ENCODE results near the gene ENO1. TPM values are rescaled to one million over a fixed set of nuclear protein-coding genes. Genes with fewer than 3 reads are reported as not detected.

The ENO1 gene
- total and polyA plus RNA-seq, 9 of the 15 experiments (the other 6 are each of a cell fraction or from before 2014, with no cell fraction given) = 2,249 to 7,472 (median 2,868) TPM

DNA sequence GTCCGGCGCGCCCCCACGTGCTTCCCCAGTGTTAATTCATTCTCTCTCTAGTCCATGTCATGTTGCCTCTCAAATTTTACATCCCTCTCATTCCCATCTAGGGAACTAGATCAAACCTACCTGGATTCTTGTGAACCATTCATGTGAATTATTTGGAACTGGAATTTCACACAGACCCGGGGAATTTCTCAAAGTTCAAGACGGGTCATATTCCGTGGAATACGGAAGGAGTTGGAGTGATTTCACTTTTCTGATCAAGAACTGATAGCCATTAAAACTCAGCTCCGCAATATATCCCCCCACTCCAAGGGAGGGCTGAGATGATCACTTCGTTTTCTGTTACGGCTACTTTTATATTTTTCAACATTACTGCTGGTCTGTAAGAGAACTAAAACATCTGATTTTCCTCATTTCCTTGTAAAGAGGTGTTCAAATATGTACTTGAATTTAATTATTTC is 1.0 kb upstream of the ENO1 start (continued):
- TF ChIP-seq, protein P1, sequence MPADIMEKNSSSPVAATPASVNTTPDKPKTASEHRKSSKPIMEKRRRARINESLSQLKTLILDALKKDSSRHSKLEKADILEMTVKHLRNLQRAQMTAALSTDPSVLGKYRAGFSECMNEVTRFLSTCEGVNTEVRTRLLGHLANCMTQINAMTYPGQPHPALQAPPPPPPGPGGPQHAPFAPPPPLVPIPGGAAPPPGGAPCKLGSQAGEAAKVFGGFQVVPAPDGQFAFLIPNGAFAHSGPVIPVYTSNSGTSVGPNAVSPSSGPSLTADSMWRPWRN (IDR thresholded peaks at IDR 0.05; ENCODE audit: low read depth) = no peak
- TF ChIP-seq ZNF668 (CRISPR knock-in tag; IDR thresholded peaks at IDR 0.05) (no peak), NONO (IDR thresholded peaks at IDR 0.05; ENCODE audit: low read depth in 2 of 2, low read length in 1 of 2) (no peak), CEBPG (CRISPR knock-in tag; IDR thresholded peaks at IDR 0.05) (no peak), CEBPG (tag; conservative IDR thresholded peaks at IDR 0.05 in 1 of 2, IDR thresholded peaks at IDR 0.05 in 1 of 2) (no peak), ELF2 (CRISPR knock-in tag; IDR thresholded peaks at IDR 0.05) (no peak), FOXP1 (CRISPR knock-in tag; IDR thresholded peaks at IDR 0.05) (no peak), MCM2 (IDR thresholded peaks at IDR 0.05; ENCODE audit: low read depth) (no peak), MTA1 (IDR thresholded peaks at IDR 0.05; ENCODE audit: borderline replicate concordance) (no peak), TAF7 (tag; IDR thresholded peaks at IDR 0.05) (0 out of 2 replicates have a peak, but pooled peaks have one; percentile 18), LARP7 (IDR thresholded peaks at IDR 0.05) (no peak), NCOA1 (IDR thresholded peaks at IDR 0.05; ENCODE audit: low read depth) (no peak), SMARCC2 (IDR thresholded peaks at IDR 0.05; ENCODE audit: low read depth) (no peak), KDM4B (IDR thresholded peaks at IDR 0.05; ENCODE audit: borderline replicate concordance in 2 of 2, low read depth in 1 of 2) (no peak), RUNX1 (IDR thresholded peaks at IDR 0.05; ENCODE audit: low read depth) (no peak), RFX5 (IDR thresholded peaks at IDR 0.05; ENCODE audit: low read depth, low read length) (no peak), ZFP1 (CRISPR knock-in tag; IDR thresholded peaks at IDR 0.05) (no peak)
- TF ChIP-seq, protein P2, sequence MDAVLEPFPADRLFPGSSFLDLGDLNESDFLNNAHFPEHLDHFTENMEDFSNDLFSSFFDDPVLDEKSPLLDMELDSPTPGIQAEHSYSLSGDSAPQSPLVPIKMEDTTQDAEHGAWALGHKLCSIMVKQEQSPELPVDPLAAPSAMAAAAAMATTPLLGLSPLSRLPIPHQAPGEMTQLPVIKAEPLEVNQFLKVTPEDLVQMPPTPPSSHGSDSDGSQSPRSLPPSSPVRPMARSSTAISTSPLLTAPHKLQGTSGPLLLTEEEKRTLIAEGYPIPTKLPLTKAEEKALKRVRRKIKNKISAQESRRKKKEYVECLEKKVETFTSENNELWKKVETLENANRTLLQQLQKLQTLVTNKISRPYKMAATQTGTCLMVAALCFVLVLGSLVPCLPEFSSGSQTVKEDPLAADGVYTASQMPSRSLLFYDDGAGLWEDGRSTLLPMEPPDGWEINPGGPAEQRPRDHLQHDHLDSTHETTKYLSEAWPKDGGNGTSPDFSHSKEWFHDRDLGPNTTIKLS (IDR thresholded peaks at IDR 0.05; ENCODE audit: borderline replicate concordance, low read depth) = no peak
- TF ChIP-seq, protein P3, sequence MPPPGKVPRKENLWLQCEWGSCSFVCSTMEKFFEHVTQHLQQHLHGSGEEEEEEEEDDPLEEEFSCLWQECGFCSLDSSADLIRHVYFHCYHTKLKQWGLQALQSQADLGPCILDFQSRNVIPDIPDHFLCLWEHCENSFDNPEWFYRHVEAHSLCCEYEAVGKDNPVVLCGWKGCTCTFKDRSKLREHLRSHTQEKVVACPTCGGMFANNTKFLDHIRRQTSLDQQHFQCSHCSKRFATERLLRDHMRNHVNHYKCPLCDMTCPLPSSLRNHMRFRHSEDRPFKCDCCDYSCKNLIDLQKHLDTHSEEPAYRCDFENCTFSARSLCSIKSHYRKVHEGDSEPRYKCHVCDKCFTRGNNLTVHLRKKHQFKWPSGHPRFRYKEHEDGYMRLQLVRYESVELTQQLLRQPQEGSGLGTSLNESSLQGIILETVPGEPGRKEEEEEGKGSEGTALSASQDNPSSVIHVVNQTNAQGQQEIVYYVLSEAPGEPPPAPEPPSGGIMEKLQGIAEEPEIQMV (tag; conservative IDR thresholded peaks at IDR 0.05; ENCODE audit: low read depth) = no peak
- TF ChIP-seq, protein P4, sequence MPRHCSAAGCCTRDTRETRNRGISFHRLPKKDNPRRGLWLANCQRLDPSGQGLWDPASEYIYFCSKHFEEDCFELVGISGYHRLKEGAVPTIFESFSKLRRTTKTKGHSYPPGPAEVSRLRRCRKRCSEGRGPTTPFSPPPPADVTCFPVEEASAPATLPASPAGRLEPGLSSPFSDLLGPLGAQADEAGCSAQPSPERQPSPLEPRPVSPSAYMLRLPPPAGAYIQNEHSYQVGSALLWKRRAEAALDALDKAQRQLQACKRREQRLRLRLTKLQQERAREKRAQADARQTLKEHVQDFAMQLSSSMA (CRISPR knock-in tag; IDR thresholded peaks at IDR 0.05) = no peak
- TF ChIP-seq, protein P5, sequence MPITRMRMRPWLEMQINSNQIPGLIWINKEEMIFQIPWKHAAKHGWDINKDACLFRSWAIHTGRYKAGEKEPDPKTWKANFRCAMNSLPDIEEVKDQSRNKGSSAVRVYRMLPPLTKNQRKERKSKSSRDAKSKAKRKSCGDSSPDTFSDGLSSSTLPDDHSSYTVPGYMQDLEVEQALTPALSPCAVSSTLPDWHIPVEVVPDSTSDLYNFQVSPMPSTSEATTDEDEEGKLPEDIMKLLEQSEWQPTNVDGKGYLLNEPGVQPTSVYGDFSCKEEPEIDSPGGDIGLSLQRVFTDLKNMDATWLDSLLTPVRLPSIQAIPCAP (CRISPR knock-in tag; IDR thresholded peaks at IDR 0.05; ENCODE audit: borderline replicate concordance) = no peak
- TF ChIP-seq, protein P6, sequence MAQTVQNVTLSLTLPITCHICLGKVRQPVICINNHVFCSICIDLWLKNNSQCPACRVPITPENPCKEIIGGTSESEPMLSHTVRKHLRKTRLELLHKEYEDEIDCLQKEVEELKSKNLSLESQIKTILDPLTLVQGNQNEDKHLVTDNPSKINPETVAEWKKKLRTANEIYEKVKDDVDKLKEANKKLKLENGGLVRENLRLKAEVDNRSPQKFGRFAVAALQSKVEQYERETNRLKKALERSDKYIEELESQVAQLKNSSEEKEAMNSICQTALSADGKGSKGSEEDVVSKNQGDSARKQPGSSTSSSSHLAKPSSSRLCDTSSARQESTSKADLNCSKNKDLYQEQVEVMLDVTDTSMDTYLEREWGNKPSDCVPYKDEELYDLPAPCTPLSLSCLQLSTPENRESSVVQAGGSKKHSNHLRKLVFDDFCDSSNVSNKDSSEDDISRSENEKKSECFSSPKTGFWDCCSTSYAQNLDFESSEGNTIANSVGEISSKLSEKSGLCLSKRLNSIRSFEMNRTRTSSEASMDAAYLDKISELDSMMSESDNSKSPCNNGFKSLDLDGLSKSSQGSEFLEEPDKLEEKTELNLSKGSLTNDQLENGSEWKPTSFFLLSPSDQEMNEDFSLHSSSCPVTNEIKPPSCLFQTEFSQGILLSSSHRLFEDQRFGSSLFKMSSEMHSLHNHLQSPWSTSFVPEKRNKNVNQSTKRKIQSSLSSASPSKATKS (CRISPR knock-in tag; IDR thresholded peaks at IDR 0.05) = no peak
